Tibial nerve (tissue), 4 donors: ENCODE results near the gene EGLN3. TPM values are rescaled to one million over a fixed set of nuclear protein-coding genes. Genes with fewer than 3 reads are reported as not detected.

Experiments
- DNase-seq, 2 donors: peaks; one replicate each; pipeline ENCODE4 v3.0.0-alpha.2; 2019; ENCODE audit warnings: low spot score in 2 of 2
- H3K27ac ChIP-seq, 4 donors: fragments of 200-600 bp; sonication (generic) in 3 of 4; one replicate each; pipeline ENCODE4 v1.5.1; 2017 to 2019; ENCODE audit warnings: mild to moderate bottlenecking in 1 of 4
- H3K27me3 ChIP-seq, 2 donors: fragments of 200-600 bp; sonication (generic) in 1 of 2; one replicate each; pipeline versions ENCODE4 v1.5.1 to v1.6.0; 2017 to 2019
- H3K36me3 ChIP-seq, 3 donors: fragments of 200-600 bp; sonication (generic); one replicate each; pipeline ENCODE4 v1.5.1; 2018 to 2019
- H3K4me1 ChIP-seq, 4 donors: fragments of 200-600 bp; sonication (generic) in 3 of 4; one replicate each; pipeline ENCODE4 v1.5.1; 2017 to 2019
- H3K4me3 ChIP-seq, 4 donors: fragments of 200-600 bp; sonication (generic) in 3 of 4; one replicate each; pipeline ENCODE4 v1.5.1; 2017 to 2019; ENCODE audit warnings: mild to moderate bottlenecking in 1 of 4, moderate library complexity in 1 of 4
- H3K9me3 ChIP-seq, 4 donors: fragments of 200-600 bp; sonication (generic) in 3 of 4; one replicate each; pipeline ENCODE4 v1.5.1; 2017 to 2019
- CTCF ChIP-seq, 5 experiments: fragments of 200-600 bp in 3 of 5; fragments of 450-650 bp in 2 of 5; sonication (generic) in 3 of 5; IDR thresholded peaks; one replicate each; pipeline ENCODE4 v1.5.1; 2016 to 2019; ENCODE audit warnings: antibody characterized with exemption in 5 of 5, mild to moderate bottlenecking in 3 of 5, moderate library complexity in 2 of 5
- EP300 ChIP-seq, 2 donors: sonication (generic); formaldehyde crosslinking; IDR thresholded peaks; one replicate each; pipeline ENCODE4 v1.6.1; 2017; ENCODE audit warnings: antibody characterized with exemption in 2 of 2, mild to moderate bottlenecking in 1 of 2
- POLR2A ChIP-seq, 2 donors: fragments of 450-650 bp; IDR thresholded peaks; one replicate each; pipeline ENCODE4 v1.6.1; 2017; ENCODE audit warnings: antibody characterized with exemption in 2 of 2, mild to moderate bottlenecking in 2 of 2, moderate library complexity in 2 of 2
- WGBS, 2 donors: methylation state at CpG; one replicate each; pipeline ENCODE4 v1.1.5; 2018; 5-methylcytosine and 5-hydroxymethylcytosine counted together
- total RNA-seq, 4 donors: library from RNA; depleted of rRNA; stranded (reverse); fragments of >200 nt; gene quantifications; one replicate each; pipeline ENCODE4 v1.1.0, GENCODE V29; 2016

EGLN3 gene
- total RNA-seq, 4 donors from 2014 or later, result 6.9 to 9.2 (median 7.9) TPM

- no peak overlapping the region for H3K27ac ChIP-seq
- no peaks in the 10 kb centered on the region for H3K9me3 ChIP-seq
- H3K27me3 ChIP-seq, result no peaks in the 10 kb centered on the region
- no peak for DNase-seq
- H3K4me1 ChIP-seq, result no peaks in the 10 kb centered on the region
- no peak for TF ChIP-seq CTCF (IDR thresholded peaks at IDR 0.05)
- no peak for TF ChIP-seq POLR2A (IDR thresholded peaks at IDR 0.05)
- no peak for TF ChIP-seq EP300 (IDR thresholded peaks at IDR 0.05)
- no peaks in the 10 kb centered on the region for H3K36me3 ChIP-seq
- no peak overlapping the region for H3K4me3 ChIP-seq
Measured at GRCh38 chr14:33925946-33926345, 24.9 kb downstream of the EGLN3 start.

GRCh38 chr14:33925235-33925634 lies 25.6 kb downstream of the EGLN3 start:
- H3K9me3 ChIP-seq, result no peaks in the 10 kb centered on the region
- DNase-seq, result no peak
- 90% methylated on average over 3 of the region's 3 CpGs for WGBS, 2 donors
- no peaks in the 10 kb centered on the region for H3K36me3 ChIP-seq
- no peaks in the 10 kb centered on the region for H3K4me1 ChIP-seq
- no peak overlapping the region for H3K4me3 ChIP-seq
- H3K27me3 ChIP-seq, result no peaks in the 10 kb centered on the region
- no peak overlapping the region for H3K27ac ChIP-seq
- TF ChIP-seq EP300 (IDR thresholded peaks at IDR 0.05), result no peak
- no peak for TF ChIP-seq CTCF (IDR thresholded peaks at IDR 0.05)
- TF ChIP-seq POLR2A (IDR thresholded peaks at IDR 0.05), result no peak

- 79 to 82% methylated on average over 3 of the region's 3 CpGs for WGBS, 2 donors
- H3K27ac ChIP-seq, result no peak overlapping the region
- no peak overlapping the region for H3K4me3 ChIP-seq
- no peaks in the 10 kb centered on the region for H3K27me3 ChIP-seq
- TF ChIP-seq EP300 (IDR thresholded peaks at IDR 0.05) (no peak), POLR2A (IDR thresholded peaks at IDR 0.05) (no peak), CTCF (IDR thresholded peaks at IDR 0.05) (no peak)
- no peak for DNase-seq
- no peaks in the 10 kb centered on the region for H3K9me3 ChIP-seq
- no peaks in the 10 kb centered on the region for H3K36me3 ChIP-seq
- no peaks in the 10 kb centered on the region for H3K4me1 ChIP-seq
Measured at GRCh38 chr14:33924566-33925100, 26.2 kb downstream of the EGLN3 start.

GRCh38 chr14:33922125-33922524 lies 28.7 kb downstream of the EGLN3 start:
- no peak overlapping the region for H3K27ac ChIP-seq
- no peaks in the 10 kb centered on the region for H3K9me3 ChIP-seq

GRCh38 chr14:33918256-33918655 lies 32.6 kb downstream of the EGLN3 start:
- no peak for TF ChIP-seq CTCF (IDR thresholded peaks at IDR 0.05)
- no peak for TF ChIP-seq EP300 (IDR thresholded peaks at IDR 0.05)
- no peak for TF ChIP-seq POLR2A (IDR thresholded peaks at IDR 0.05)
- whole genome bisulfite sequencing, 2 donors, result 91 to 92% methylated on average over 3 of the region's 3 CpGs
- H3K9me3 ChIP-seq, result no peaks in the 10 kb centered on the region
- no peaks in the 10 kb centered on the region for H3K36me3 ChIP-seq
- no peak overlapping the region for H3K27ac ChIP-seq
- peaks cover 0 to 7% (median 0%) of the 10 kb centered on the region in 4 donors for H3K4me1 ChIP-seq
- no peak overlapping the region for H3K4me3 ChIP-seq
- no peak for DNase-seq
- no peaks in the 10 kb centered on the region for H3K27me3 ChIP-seq

More at GRCh38 chr14:33922125-33922524, 28.7 kb downstream of the EGLN3 start:
- Histone ChIP-seq H3K36me3 (no peaks in the 10 kb centered on the region), H3K4me1 (peaks cover 0 to 2% (median 0%) of the 10 kb centered on the region in 4 donors), H3K27me3 (no peaks in the 10 kb centered on the region), H3K4me3 (no peak overlapping the region)
- 82 to 84% methylated on average over 4 of the region's 4 CpGs for WGBS, 2 donors
- peak in 1 of 2 donors; percentile 26 for TF ChIP-seq EP300 (IDR thresholded peaks at IDR 0.05)
- TF ChIP-seq POLR2A (IDR thresholded peaks at IDR 0.05), result no peak
- no peak for DNase-seq

- Histone ChIP-seq H3K4me3 (no peak overlapping the region), H3K36me3 (no peaks in the 10 kb centered on the region), H3K27ac (no peak overlapping the region), H3K9me3 (no peaks in the 10 kb centered on the region), H3K4me1 (peaks cover 0 to 7% (median 0%) of the 10 kb centered on the region in 4 donors), H3K27me3 (no peaks in the 10 kb centered on the region)
- WGBS, 2 donors, result 79 to 84% methylated on average over 1 of the region's 1 CpG
- TF ChIP-seq POLR2A (IDR thresholded peaks at IDR 0.05) (no peak), CTCF (IDR thresholded peaks at IDR 0.05) (no peak), EP300 (IDR thresholded peaks at IDR 0.05) (no peak)
- DNase-seq, result no peak
Measured at GRCh38 chr14:33917661-33918060, 33.2 kb downstream of the EGLN3 start.
